HepG2 (cell line): ENCODE measurements around the gene SH3D19. TPM values are rescaled to one million over a fixed set of nuclear protein-coding genes. Genes with fewer than 3 reads are reported as not detected.

Source experiments
- ARNTL ChIP-seq: sonication (generic); formaldehyde crosslinking; IDR thresholded peaks from 2 replicates; pipeline ENCODE4 v1.4.0; 2020; ENCODE audit warnings: mild to moderate bottlenecking, missing genetic modification reagents
- ATF7 ChIP-seq, 2 experiments: fragments of 450-650 bp in 1 of 2; sonication (generic) in 1 of 2; formaldehyde crosslinking in 1 of 2; IDR thresholded peaks; 2 replicates each; pipeline versions ENCODE4 v1.4.0 to v1.6.1; 2016 to 2020; ENCODE audit warnings: antibody characterized with exemption in 1 of 2, mild to moderate bottlenecking in 1 of 2, missing genetic modification reagents in 1 of 2
- BCL6 ChIP-seq: IDR thresholded peaks from 2 replicates; pipeline ENCODE4 v1.6.1; 2016; ENCODE audit warnings: missing genetic modification reagents, missing compliant biosample characterization
- CCDC6 ChIP-seq: sonication (generic); formaldehyde crosslinking; IDR thresholded peaks from 2 replicates; pipeline ENCODE4 v1.8.1; 2022; ENCODE audit warnings: mild to moderate bottlenecking, missing genetic modification reagents, moderate library complexity
- CREM ChIP-seq, 2 experiments: sonication (generic) in 1 of 2; formaldehyde crosslinking in 1 of 2; IDR thresholded peaks; 2 replicates each; pipeline versions ENCODE4 v1.4.0 to v1.6.1; 2016 to 2020; ENCODE audit warnings: antibody characterized with exemption in 1 of 2, mild to moderate bottlenecking in 1 of 2, missing genetic modification reagents in 1 of 2
- FOSL2 ChIP-seq: sonication (generic); formaldehyde crosslinking; IDR thresholded peaks from 2 replicates; pipeline ENCODE4 v1.4.0; 2020; ENCODE audit warnings: missing genetic modification reagents
- FOXJ3 ChIP-seq: sonication (generic); formaldehyde crosslinking; IDR thresholded peaks from 2 replicates; pipeline ENCODE4 v1.4.0; 2020; ENCODE audit warnings: missing genetic modification reagents, mild to moderate bottlenecking, borderline replicate concordance
- HMG20A ChIP-seq: IDR thresholded peaks from 2 replicates; pipeline ENCODE4 v1.6.1; 2016; ENCODE audit warnings: borderline replicate concordance
- HNF4A ChIP-seq: sonication (generic); formaldehyde crosslinking; IDR thresholded peaks from 2 replicates; pipeline ENCODE4 v1.4.0; 2020; ENCODE audit warnings: missing genetic modification reagents
- ISL2 ChIP-seq: sonication (generic); formaldehyde crosslinking; IDR thresholded peaks from 2 replicates; pipeline ENCODE4 v1.5.0; 2020; ENCODE audit warnings: missing genetic modification reagents
- JUNB ChIP-seq: sonication (generic); formaldehyde crosslinking; IDR thresholded peaks from 2 replicates; pipeline ENCODE4 v1.8.0; 2022; ENCODE audit warnings: missing genetic modification reagents, mild to moderate bottlenecking, borderline replicate concordance
- KLF16 ChIP-seq, 2 experiments: sonication (generic) in 1 of 2; formaldehyde crosslinking in 1 of 2; IDR thresholded peaks; 2 replicates each; pipeline versions ENCODE4 v1.6.1 to v1.8.0; 2016 to 2023; ENCODE audit warnings: missing genetic modification reagents in 2 of 2, missing compliant biosample characterization in 1 of 2
- NR3C1 ChIP-seq: sonication (generic); formaldehyde crosslinking; IDR thresholded peaks from 2 replicates; pipeline ENCODE4 v1.4.0; 2020; ENCODE audit warnings: missing genetic modification reagents
- POGZ ChIP-seq: sonication (generic); formaldehyde crosslinking; IDR thresholded peaks from 2 replicates; pipeline ENCODE4 v1.4.0; 2020; ENCODE audit warnings: mild to moderate bottlenecking, missing genetic modification reagents
- RARA ChIP-seq: IDR thresholded peaks from 2 replicates; pipeline ENCODE4 v1.6.1; 2016; ENCODE audit warnings: missing genetic modification reagents, missing compliant biosample characterization
- RFXAP ChIP-seq: sonication (generic); formaldehyde crosslinking; IDR thresholded peaks from 2 replicates; pipeline ENCODE4 v1.4.0; 2020; ENCODE audit warnings: missing genetic modification reagents, borderline replicate concordance
- SALL1 ChIP-seq: sonication (generic); formaldehyde crosslinking; IDR thresholded peaks from 2 replicates; pipeline ENCODE4 v1.8.0; 2022; ENCODE audit warnings: mild to moderate bottlenecking, missing genetic modification reagents
- SOX13 ChIP-seq, 3 experiments: fragments of 450-650 bp in 1 of 3; sonication (generic) in 1 of 3; formaldehyde crosslinking in 1 of 3; IDR thresholded peaks in 2 of 3; conservative IDR thresholded peaks in 1 of 3; 2 replicates each; pipeline versions ENCODE4 v1.5.0 to v1.6.1; 2016 to 2020; ENCODE audit warnings: antibody characterized with exemption in 1 of 3, mild to moderate bottlenecking in 1 of 3, missing compliant biosample characterization in 1 of 3, missing genetic modification reagents in 1 of 3, moderate library complexity in 1 of 3
- TBX2 ChIP-seq: sonication (generic); formaldehyde crosslinking; IDR thresholded peaks from 2 replicates; pipeline ENCODE4 v1.5.0; 2020; ENCODE audit warnings: missing genetic modification reagents, mild to moderate bottlenecking, borderline replicate concordance
- ZBTB7B ChIP-seq: sonication (generic); formaldehyde crosslinking; IDR thresholded peaks from 2 replicates; pipeline ENCODE4 v1.4.0; 2020; ENCODE audit warnings: missing genetic modification reagents
- ZFP36L1 ChIP-seq: sonication (generic); formaldehyde crosslinking; IDR thresholded peaks from 2 replicates; pipeline ENCODE4 v1.8.0; 2022; ENCODE audit warnings: mild to moderate bottlenecking, missing genetic modification reagents, moderate library complexity
- ZFP37 ChIP-seq: sonication (generic); formaldehyde crosslinking; IDR thresholded peaks from 2 replicates; pipeline ENCODE4 v1.4.0; 2020; ENCODE audit warnings: missing genetic modification reagents, borderline replicate concordance
- polyA plus RNA-seq, 8 experiments: library from polyadenylated mRNA; depleted of rRNA in 3 of 8; stranded (reverse) in 7 of 8; unstranded in 1 of 8; fragments of >200 nt; fragmentation: Illumina TruSeq in 4 of 8; extraction: Trizol in 4 of 8; gene quantifications; 2 replicates each; pipeline versions ENCODE4 v1.2.1 to v1.2.3, GENCODE V29; 2011 to 2016; ENCODE audit warnings: low read depth in 4 of 8, missing spikeins in 1 of 8, mixed read lengths in 1 of 8; ENCODE audit not compliant: insufficient read depth in 1 of 8
- total RNA-seq, 5 experiments: library from RNA; depleted of rRNA; stranded (reverse); fragments of >200 nt; fragmentation: Illumina TruSeq; extraction: Trizol; gene quantifications; 2 replicates each; pipeline ENCODE4 v1.2.3, GENCODE V29; 2016; ENCODE audit warnings: low read depth in 1 of 5
- TF ChIP-seq, protein P1 (sequence below): sonication (generic); formaldehyde crosslinking; IDR thresholded peaks from 2 replicates; pipeline ENCODE4 v1.4.0; 2020; ENCODE audit warnings: mild to moderate bottlenecking, missing genetic modification reagents, borderline replicate concordance
- TF ChIP-seq, protein P2 (sequence below): sonication (generic); formaldehyde crosslinking; conservative IDR thresholded peaks from 2 replicates; pipeline ENCODE4 v1.8.0; 2022; ENCODE audit warnings: low read depth, missing genetic modification reagents

SH3D19 gene
- total and polyA plus RNA-seq, 2 of the 13 experiments (the other 11 are each of a cell fraction or from before 2014, with no cell fraction given), result 31.2 to 38.0 TPM

DNA sequence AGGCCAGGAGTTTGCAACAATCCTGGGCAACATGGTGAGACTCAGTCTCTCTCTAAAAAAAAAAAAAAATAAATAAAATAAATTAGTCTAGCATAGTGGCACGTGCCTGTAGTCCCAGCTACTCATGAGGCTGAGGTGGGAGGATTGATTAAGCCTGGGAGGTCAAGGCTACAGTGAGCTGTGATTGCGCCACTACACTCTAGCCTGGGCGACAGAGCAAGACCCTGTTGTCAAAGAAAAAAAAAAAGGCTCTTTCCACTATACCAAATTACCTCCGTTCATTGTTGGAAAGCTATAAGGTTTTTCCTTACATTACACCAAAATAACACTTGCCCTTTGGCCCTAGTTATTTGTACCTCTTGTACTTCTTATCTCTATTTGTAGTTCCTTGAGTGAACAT lies 58.3 kb downstream of the SH3D19 start (continued):
- peak; percentile 64 for TF ChIP-seq SALL1 (CRISPR knock-in tag)
- peak; percentile 61; the same call in 1 of the 2 replicates for TF ChIP-seq FOXJ3 (CRISPR knock-in tag)
- TF ChIP-seq CREM (IDR thresholded peaks at IDR 0.05), result peak; percentile 60
- TF ChIP-seq CREM (CRISPR knock-in tag; IDR thresholded peaks at IDR 0.05), result no peak
- TF ChIP-seq KLF16 (CRISPR knock-in tag; IDR thresholded peaks at IDR 0.05), result 0 out of 4 replicates have a peak, but pooled peaks of 1 of the 2 experiments have one; percentile 17
- TF ChIP-seq, protein P1, sequence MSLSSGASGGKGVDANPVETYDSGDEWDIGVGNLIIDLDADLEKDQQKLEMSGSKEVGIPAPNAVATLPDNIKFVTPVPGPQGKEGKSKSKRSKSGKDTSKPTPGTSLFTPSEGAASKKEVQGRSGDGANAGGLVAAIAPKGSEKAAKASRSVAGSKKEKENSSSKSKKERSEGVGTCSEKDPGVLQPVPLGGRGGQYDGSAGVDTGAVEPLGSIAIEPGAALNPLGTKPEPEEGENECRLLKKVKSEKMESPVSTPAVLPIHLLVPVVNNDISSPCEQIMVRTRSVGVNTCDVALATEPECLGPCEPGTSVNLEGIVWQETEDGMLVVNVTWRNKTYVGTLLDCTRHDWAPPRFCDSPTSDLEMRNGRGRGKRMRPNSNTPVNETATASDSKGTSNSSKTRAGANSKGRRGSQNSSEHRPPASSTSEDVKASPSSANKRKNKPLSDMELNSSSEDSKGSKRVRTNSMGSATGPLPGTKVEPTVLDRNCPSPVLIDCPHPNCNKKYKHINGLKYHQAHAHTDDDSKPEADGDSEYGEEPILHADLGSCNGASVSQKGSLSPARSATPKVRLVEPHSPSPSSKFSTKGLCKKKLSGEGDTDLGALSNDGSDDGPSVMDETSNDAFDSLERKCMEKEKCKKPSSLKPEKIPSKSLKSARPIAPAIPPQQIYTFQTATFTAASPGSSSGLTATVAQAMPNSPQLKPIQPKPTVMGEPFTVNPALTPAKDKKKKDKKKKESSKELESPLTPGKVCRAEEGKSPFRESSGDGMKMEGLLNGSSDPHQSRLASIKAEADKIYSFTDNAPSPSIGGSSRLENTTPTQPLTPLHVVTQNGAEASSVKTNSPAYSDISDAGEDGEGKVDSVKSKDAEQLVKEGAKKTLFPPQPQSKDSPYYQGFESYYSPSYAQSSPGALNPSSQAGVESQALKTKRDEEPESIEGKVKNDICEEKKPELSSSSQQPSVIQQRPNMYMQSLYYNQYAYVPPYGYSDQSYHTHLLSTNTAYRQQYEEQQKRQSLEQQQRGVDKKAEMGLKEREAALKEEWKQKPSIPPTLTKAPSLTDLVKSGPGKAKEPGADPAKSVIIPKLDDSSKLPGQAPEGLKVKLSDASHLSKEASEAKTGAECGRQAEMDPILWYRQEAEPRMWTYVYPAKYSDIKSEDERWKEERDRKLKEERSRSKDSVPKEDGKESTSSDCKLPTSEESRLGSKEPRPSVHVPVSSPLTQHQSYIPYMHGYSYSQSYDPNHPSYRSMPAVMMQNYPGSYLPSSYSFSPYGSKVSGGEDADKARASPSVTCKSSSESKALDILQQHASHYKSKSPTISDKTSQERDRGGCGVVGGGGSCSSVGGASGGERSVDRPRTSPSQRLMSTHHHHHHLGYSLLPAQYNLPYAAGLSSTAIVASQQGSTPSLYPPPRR (CRISPR knock-in tag), result peak; percentile 58; the same call in 1 of the 2 replicates
- peak; percentile 84 for TF ChIP-seq POGZ (CRISPR knock-in tag)
- TF ChIP-seq FOSL2, result peak; percentile 69
- peak; percentile 55; the same call in 1 of the 2 replicates for TF ChIP-seq ZBTB7B (CRISPR knock-in tag)
- TF ChIP-seq HNF4A, result peak; percentile 28; the same call in 1 of the 2 replicates
- no peak for TF ChIP-seq NR3C1 (CRISPR knock-in tag)
- TF ChIP-seq RFXAP, result no peak
- 0 out of 2 replicates have a peak, but pooled peaks have one; percentile 25 for TF ChIP-seq JUNB (CRISPR knock-in tag)
- TF ChIP-seq BCL6 (CRISPR knock-in tag), result peak; percentile 91
- 0 out of 2 replicates have a peak, but pooled peaks have one; percentile 25 for TF ChIP-seq SOX13 (IDR thresholded peaks at IDR 0.05)
- peak in 1 of 2 experiments; percentile 80; a peak in 2 of 4 replicates for TF ChIP-seq SOX13 (CRISPR knock-in tag; conservative IDR thresholded peaks at IDR 0.05 in 1 of 2, IDR thresholded peaks at IDR 0.05 in 1 of 2)
- TF ChIP-seq ZFP37, result no peak
- peak; percentile 89 for TF ChIP-seq ARNTL
- peak; percentile 83 for TF ChIP-seq ISL2
- TF ChIP-seq CCDC6, result 0 out of 2 replicates have a peak, but pooled peaks have one; percentile 14
- peak; percentile 88 for TF ChIP-seq RARA (CRISPR knock-in tag)
- peak; percentile 43; the same call in 1 of the 2 replicates for TF ChIP-seq HMG20A (CRISPR knock-in tag)
- TF ChIP-seq TBX2 (CRISPR knock-in tag), result peak; percentile 87
- TF ChIP-seq, protein P2, sequence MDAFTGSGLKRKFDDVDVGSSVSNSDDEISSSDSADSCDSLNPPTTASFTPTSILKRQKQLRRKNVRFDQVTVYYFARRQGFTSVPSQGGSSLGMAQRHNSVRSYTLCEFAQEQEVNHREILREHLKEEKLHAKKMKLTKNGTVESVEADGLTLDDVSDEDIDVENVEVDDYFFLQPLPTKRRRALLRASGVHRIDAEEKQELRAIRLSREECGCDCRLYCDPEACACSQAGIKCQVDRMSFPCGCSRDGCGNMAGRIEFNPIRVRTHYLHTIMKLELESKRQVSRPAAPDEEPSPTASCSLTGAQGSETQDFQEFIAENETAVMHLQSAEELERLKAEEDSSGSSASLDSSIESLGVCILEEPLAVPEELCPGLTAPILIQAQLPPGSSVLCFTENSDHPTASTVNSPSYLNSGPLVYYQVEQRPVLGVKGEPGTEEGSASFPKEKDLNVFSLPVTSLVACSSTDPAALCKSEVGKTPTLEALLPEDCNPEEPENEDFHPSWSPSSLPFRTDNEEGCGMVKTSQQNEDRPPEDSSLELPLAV, result no peak
- TF ChIP-seq ATF7 (IDR thresholded peaks at IDR 0.05), result no peak
- no peak for TF ChIP-seq ATF7 (CRISPR knock-in tag; IDR thresholded peaks at IDR 0.05)
- TF ChIP-seq ZFP36L1 (CRISPR knock-in tag), result no peak
